Choroid plexus epithelial cell (primary cell): ENCODE measurements around the gene HOMER1.

Source experiments
- DNase-seq: peaks from one replicate; pipeline ENCODE4 v3.0.0-alpha.2; 2010; ENCODE audit warnings: low read depth
- H3K4me3 ChIP-seq: 2 replicates; pipeline ENCODE4 v1.5.1; 2011; ENCODE audit warnings: low read depth, mild to moderate bottlenecking, control low read depth, low read length, moderate library complexity
- CTCF ChIP-seq: conservative IDR thresholded peaks from 2 replicates; pipeline ENCODE4 v1.5.1; 2011; ENCODE audit warnings: low read depth, mild to moderate bottlenecking, control low read depth, inconsistent platforms, low read length, moderate library complexity

The HOMER1 gene

GRCh38 chr5:79333852-79334557 lies 179.9 kb downstream of the HOMER1 start:
- TF ChIP-seq CTCF: peak; percentile 16
- no peak overlapping the region for H3K4me3 ChIP-seq
- DNase-seq: no peak

- no peak for TF ChIP-seq CTCF
- peak; percentile 7 for DNase-seq
- no peak overlapping the region for H3K4me3 ChIP-seq
Observed at GRCh38 chr5:79330071-79330470, 183.9 kb downstream of the HOMER1 start.

- H3K4me3 ChIP-seq: no peak overlapping the region
- DNase-seq: no peak
- TF ChIP-seq CTCF: no peak
Observed at GRCh38 chr5:79329453-79329852, 184.5 kb downstream of the HOMER1 start.
